Suppressor macrophage treated with lipopolysaccharide for 1 hour (primary cell): ENCODE results near the gene ERVMER34-1.

Experiments
- DNase-seq, 3 donors: peaks; one replicate each; pipeline ENCODE4 v3.0.0-alpha.2; 2020 to 2022

ERVMER34-1 gene, protein sequence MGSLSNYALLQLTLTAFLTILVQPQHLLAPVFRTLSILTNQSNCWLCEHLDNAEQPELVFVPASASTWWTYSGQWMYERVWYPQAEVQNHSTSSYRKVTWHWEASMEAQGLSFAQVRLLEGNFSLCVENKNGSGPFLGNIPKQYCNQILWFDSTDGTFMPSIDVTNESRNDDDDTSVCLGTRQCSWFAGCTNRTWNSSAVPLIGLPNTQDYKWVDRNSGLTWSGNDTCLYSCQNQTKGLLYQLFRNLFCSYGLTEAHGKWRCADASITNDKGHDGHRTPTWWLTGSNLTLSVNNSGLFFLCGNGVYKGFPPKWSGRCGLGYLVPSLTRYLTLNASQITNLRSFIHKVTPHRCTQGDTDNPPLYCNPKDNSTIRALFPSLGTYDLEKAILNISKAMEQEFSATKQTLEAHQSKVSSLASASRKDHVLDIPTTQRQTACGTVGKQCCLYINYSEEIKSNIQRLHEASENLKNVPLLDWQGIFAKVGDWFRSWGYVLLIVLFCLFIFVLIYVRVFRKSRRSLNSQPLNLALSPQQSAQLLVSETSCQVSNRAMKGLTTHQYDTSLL

GRCh38 chr4:52750819-52751486, at the start of gene ERVMER34-1:
TSS of gene ERVMER34-1 (minus strand) at chr4:52751425. CDS start at chr4:52745520, 5,905 bp downstream.
- DNase-seq, result peak in 2 of 3 donors; percentile 35 to 61

GRCh38 chr4:52799813-52800212, 48.6 kb upstream of the ERVMER34-1 start:
- DNase-seq, result no peak

GRCh38 chr4:52795533-52795932, 44.3 kb upstream of the ERVMER34-1 start:
- DNase-seq, result no peak

- DNase-seq, result no peak
Observed at GRCh38 chr4:52791936-52792335, 40.7 kb upstream of the ERVMER34-1 start.

- DNase-seq, result no peak
Observed at GRCh38 chr4:52789774-52790173, 38.5 kb upstream of the ERVMER34-1 start.

GRCh38 chr4:52788806-52789205, 37.6 kb upstream of the ERVMER34-1 start:
- DNase-seq, result no peak

DNA sequence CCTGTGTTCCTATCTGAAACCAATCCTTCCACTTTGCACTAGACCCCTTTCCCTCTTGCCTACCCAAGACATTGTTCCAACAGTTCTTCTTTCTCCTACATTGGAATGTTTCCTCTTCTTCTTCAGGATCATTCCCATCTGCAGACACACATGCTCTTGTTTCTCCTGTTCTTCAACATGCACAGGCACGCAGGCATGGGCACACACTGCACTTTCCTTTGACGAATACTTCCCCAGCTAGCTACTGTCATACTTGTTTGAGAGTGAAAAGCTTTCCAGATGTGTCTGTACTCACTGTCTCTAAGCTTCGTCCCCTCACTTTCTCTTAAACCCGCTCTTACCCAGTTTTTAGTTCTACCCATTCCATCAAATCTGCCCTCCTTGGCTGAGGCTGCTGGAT, 31.8 kb upstream of the ERVMER34-1 start:
- DNase-seq, result no peak

DNA sequence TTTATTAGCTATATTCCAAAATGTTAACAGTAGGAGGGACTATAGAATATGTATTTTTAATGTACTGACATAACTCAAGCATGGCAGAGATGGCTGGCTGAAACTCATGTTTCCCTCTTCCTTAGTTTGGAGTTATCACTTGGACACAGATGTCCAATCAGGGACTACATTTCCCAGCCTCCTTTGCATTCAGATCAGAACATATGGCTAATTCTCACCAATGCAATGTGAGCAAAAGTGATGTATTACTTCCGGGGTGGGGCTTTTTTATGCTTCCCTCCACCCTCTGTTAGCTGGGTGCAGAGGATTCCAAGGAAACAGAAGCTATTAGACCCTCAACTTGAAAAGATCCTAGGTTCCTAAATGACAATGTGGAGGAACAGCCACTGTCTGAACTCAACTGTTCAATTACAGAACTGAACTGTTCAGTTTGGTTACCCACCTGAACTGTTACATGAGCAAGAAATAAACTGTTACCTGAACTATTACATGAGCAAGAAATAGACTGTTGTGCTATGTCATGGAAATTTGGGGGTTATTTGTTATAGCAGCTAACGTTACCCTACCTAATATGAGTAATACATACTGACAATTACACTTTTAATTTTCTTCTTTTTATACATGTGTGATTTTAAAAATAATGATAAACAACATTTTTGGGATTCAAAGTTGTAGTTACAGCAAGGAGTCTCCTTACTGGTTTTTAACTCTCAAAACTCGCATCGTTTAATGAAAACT, 29.6 kb upstream of the ERVMER34-1 start:
- no peak for DNase-seq

DNA sequence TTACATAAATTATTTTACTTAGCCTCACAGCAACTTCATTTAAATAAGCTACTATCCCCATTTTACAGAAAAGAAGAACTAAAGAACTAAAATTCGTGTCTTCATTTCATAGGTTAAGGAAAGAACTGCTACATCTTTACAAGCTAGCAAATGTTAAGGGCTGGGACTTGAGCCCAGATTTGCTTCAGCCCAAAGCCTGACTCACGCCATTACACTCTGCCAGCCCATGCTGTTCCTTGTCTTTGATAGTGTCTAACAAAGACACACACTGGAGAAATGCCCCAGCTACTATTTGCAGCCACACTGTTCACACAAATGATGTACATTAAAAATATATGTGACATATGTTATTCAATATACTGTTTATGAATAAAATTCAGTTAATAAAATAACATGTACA, 29.0 kb upstream of the ERVMER34-1 start:
- DNase-seq, result no peak

- no peak for DNase-seq
Observed at GRCh38 chr4:52760256-52760655, 9.0 kb upstream of the ERVMER34-1 start.

DNA sequence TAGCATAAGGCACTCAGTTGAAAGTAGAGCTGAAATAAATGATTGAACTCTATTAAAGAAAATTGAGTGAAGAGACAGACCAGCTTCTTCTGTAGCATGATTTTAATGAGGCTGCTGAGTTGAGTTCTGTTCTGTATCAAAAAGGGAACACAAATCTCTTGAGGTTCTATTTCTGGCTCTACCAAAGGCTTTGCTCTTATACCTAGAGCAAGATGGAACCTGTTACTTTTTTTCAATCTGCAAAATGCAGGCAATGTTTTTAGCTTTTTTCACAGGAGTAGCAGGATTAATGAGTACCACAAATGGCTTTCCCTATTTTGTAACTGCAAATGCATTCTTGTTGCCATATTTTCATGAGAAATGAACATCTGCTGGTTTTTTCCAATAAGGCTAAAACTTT, 4.2 kb upstream of the ERVMER34-1 start:
- DNase-seq, result no peak

- DNase-seq, result no peak
Observed at GRCh38 chr4:52752936-52753335, 1.7 kb upstream of the ERVMER34-1 start.

GRCh38 chr4:52751487-52751911, 274 bp upstream of the ERVMER34-1 start:
- DNase-seq, result peak in 1 of 3 donors; percentile 45

DNA sequence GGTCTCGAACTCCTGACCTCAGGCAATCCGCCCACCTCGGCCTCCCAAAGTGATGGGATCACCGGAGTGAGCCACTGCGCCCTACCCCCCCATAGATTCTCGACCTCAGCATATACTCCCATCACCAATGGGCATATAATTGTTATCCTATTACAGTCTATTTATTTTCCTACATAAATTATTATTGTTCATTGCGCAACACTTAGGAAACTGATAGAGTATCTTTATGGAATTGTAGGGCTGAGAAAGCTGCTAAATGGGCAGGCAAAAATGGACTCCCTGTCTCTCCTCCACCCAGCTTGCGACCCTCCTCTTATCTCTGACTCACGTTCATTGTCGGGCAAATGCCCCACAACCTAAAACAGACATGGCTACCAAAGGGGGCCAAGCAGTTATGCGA, 1.0 kb downstream of the ERVMER34-1 start:
- no peak for DNase-seq

DNA sequence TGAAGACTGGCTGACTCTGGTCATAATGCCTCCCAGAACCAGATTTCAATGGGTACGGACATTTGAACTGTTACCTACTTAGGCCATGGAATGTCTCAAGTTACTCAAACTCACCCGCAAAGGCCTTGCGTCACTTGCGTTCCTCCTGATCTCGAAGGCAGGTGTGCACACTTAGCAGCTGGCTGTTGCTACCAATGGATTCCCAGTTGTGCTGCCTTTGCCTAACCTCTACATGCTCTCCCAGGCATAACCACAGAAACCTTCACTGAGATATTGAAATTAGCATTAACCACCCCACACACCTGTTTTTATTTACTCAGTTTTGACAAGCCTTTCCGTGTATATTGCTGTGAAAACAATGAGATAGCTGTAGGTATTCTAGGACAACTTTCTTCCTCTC, 2.8 kb downstream of the ERVMER34-1 start:
- no peak for DNase-seq

- DNase-seq, result no peak
Observed at GRCh38 chr4:52744588-52744987, 6.6 kb downstream of the ERVMER34-1 start.

GRCh38 chr4:52743444-52744019, 7.7 kb downstream of the ERVMER34-1 start:
- DNase-seq, result no peak

DNA sequence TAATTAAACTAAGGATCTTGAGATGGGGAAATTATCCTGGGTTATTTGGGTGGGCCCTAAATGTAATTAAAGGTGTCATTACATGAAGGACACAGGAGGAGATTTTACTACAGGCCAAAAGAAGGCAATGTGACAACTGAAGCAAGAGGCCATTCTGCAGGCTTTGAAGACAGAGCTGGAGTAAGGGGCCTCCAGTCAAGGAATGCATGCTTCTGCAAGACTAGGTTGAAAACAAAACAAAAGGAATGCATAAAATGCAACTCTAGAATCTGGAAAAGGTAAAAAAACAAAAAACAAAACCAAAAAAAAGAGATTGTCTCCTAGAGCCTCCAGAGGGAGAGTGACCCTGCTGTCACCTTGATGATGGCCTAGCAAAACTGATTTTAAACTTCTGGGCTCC, 21.6 kb downstream of the ERVMER34-1 start:
- DNase-seq, result no peak

DNA sequence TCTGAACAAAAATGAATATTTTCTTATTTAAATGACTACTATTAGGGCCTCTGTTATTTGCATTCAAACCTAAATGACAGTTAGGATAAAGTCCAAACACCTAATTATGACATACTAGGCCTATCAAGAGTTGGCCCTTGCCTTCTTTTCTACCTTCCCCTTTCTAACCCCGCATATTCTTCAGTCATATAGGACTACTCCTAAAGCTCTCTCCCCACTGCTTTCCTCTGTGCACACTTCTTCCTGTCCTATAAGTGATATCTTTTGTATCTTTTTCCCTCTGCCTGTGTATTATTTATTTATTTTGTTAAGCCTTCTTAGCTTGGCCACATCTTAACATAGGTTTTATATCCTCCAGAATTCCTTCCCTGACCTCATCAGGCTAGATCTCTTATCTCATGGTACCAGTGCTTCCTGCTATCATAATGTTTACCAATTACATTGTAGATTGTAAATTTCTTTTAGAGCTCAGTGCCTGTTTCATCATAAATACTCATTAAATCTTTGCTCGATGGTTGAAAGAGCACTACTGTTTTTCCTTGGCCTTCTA, 22.5 kb downstream of the ERVMER34-1 start:
- DNase-seq, result no peak

- no peak for DNase-seq
Observed at GRCh38 chr4:52726826-52727580, 24.2 kb downstream of the ERVMER34-1 start.

- peak; percentile 93 to 96 (median 96) for DNase-seq
Observed at GRCh38 chr4:52721968-52722815, 29.0 kb downstream of the ERVMER34-1 start.
